ENCODE results near the gene GNA12.

GRCh38 chr7:2796358-2797352, 47.5 kb downstream of the GNA12 start:
- no peak for TF ChIP-seq CTCF (IDR thresholded peaks at IDR 0.05)
- TF ChIP-seq POLR2A (IDR thresholded peaks at IDR 0.05), result no peak
